HepG2 (cell line): ENCODE measurements around the gene UBE4A. TPM values are rescaled to one million over a fixed set of nuclear protein-coding genes. Genes with fewer than 3 reads are reported as not detected.

Source experiments
- GLMP ChIP-seq: sonication (generic); formaldehyde crosslinking; IDR thresholded peaks from 2 replicates; pipeline ENCODE4 v1.9.0; 2021; ENCODE audit warnings: missing genetic modification reagents, mild to moderate bottlenecking, borderline replicate concordance
- ZNF556 ChIP-seq: sonication (generic); formaldehyde crosslinking; IDR thresholded peaks from 2 replicates; pipeline ENCODE4 v1.4.0; 2020; ENCODE audit warnings: mild to moderate bottlenecking, missing genetic modification reagents, borderline replicate concordance
- ZNF614 ChIP-seq: IDR thresholded peaks from 2 replicates; pipeline ENCODE4 v1.6.1; 2018; ENCODE audit warnings: missing biosample characterization, missing genetic modification reagents, inconsistent platforms, borderline replicate concordance
- polyA plus RNA-seq, 8 experiments: library from polyadenylated mRNA; depleted of rRNA in 3 of 8; stranded (reverse) in 7 of 8; unstranded in 1 of 8; fragments of >200 nt; fragmentation: Illumina TruSeq in 4 of 8; extraction: Trizol in 4 of 8; gene quantifications; 2 replicates each; pipeline versions ENCODE4 v1.2.1 to v1.2.3, GENCODE V29; 2011 to 2016; ENCODE audit warnings: low read depth in 4 of 8, missing spikeins in 1 of 8, mixed read lengths in 1 of 8; ENCODE audit not compliant: insufficient read depth in 1 of 8
- small RNA-seq, 3 experiments: library from RNA; depleted of rRNA; stranded (forward); fragments of <200 nt; gene quantifications; one replicate each; pipeline ENCODE3, GENCODE V24; 2012; ENCODE audit warnings: low read depth in 2 of 3, low replicate concordance in 1 of 3; ENCODE audit not compliant: insufficient read length in 3 of 3, insufficient read depth in 2 of 3
- total RNA-seq, 5 experiments: library from RNA; depleted of rRNA; stranded (reverse); fragments of >200 nt; fragmentation: Illumina TruSeq; extraction: Trizol; gene quantifications; 2 replicates each; pipeline ENCODE4 v1.2.3, GENCODE V29; 2016; ENCODE audit warnings: low read depth in 1 of 5

The UBE4A gene
- total and polyA plus RNA-seq, 2 of the 13 experiments (the other 11 are each of a cell fraction or from before 2014, with no cell fraction given), result 15.1 to 32.7 TPM

DNA sequence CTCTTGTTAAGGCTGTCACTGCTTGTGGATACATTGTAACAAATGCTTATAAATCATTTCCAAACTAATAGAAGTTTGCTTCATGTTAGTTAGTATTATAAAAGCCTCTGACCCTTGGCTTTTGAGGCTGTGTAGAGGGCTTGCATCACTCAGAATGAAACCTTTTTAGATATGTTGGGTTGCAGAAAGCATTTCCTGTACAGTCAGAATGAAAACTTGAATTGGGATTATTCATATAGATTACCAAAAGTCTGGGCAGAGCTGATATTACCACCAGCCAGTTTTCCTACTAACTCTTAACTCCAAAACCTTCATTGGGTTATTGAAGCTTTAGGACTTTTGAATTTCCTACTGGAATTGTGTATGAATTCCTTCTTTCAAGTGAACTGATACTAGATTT lies 88.9 kb downstream of the UBE4A start (continued):
- TF ChIP-seq GLMP (CRISPR knock-in tag), result no peak
- TF ChIP-seq ZNF614 (CRISPR knock-in tag), result no peak
- no peak for TF ChIP-seq ZNF556 (CRISPR knock-in tag)

Small RNA genes lying within 50 kb of the gene (small RNA-seq; reads per million reads assigned to genes)
- gene AP001582.1, result 0 reads per million in 3 experiments

Other genes starting within 250 kb of the UBE4A start
- gene SCN4B, start 206.8 kb upstream of the UBE4A start, total RNA-seq (2016; rRNA removed; fragmentation: Illumina TruSeq; extraction: Trizol), result 0.04 TPM in 1 of 2 replicates, not detected in the other
- gene SCN4B, start 206.8 kb upstream of the UBE4A start, polyA plus RNA-seq (2011; rRNA removed), result 0.29 and 0.38 TPM in 2 replicates
- gene SCN2B, start 183.0 kb upstream of the UBE4A start, total RNA-seq (2016; rRNA removed; fragmentation: Illumina TruSeq; extraction: Trizol), result 0.02 TPM in 1 of 2 replicates, not detected in the other
- gene SCN2B, start 183.0 kb upstream of the UBE4A start, polyA plus RNA-seq (2011; rRNA removed), result 0.01 TPM in 2 replicates
- gene JAML, start 134.6 kb upstream of the UBE4A start, total RNA-seq (2016; rRNA removed; fragmentation: Illumina TruSeq; extraction: Trizol), result 3.3 and 3.8 TPM in 2 replicates
- gene JAML, start 134.6 kb upstream of the UBE4A start, polyA plus RNA-seq (2011; rRNA removed), result 2.0 and 2.8 TPM in 2 replicates
- gene MPZL3, start 107.2 kb upstream of the UBE4A start, total RNA-seq (2016; rRNA removed; fragmentation: Illumina TruSeq; extraction: Trizol), result 6.6 and 9.3 TPM in 2 replicates
- gene MPZL3, start 107.2 kb upstream of the UBE4A start, polyA plus RNA-seq (2011; rRNA removed), result 4.5 and 5.3 TPM in 2 replicates
- 16.6 and 27.9 TPM in 2 replicates for gene MPZL2, start 95.3 kb upstream of the UBE4A start, total RNA-seq (2016; rRNA removed; fragmentation: Illumina TruSeq; extraction: Trizol)
- 41.0 and 53.7 TPM in 2 replicates for gene MPZL2, start 95.3 kb upstream of the UBE4A start, polyA plus RNA-seq (2011; rRNA removed)
- gene CD3E, start 54.9 kb upstream of the UBE4A start, total RNA-seq (2016; rRNA removed; fragmentation: Illumina TruSeq; extraction: Trizol), result not detected in 2 replicates
- not detected in 2 replicates for gene CD3E, start 54.9 kb upstream of the UBE4A start, polyA plus RNA-seq (2011; rRNA removed)
- gene CD3D, start 16.9 kb upstream of the UBE4A start, total RNA-seq (2016; rRNA removed; fragmentation: Illumina TruSeq; extraction: Trizol), result 0.25 and 0.66 TPM in 2 replicates
- gene CD3D, start 16.9 kb upstream of the UBE4A start, polyA plus RNA-seq (2011; rRNA removed), result 6.6 and 7.2 TPM in 2 replicates
- not detected in 2 replicates for gene CD3G, start 15.3 kb upstream of the UBE4A start, total RNA-seq (2016; rRNA removed; fragmentation: Illumina TruSeq; extraction: Trizol)
- gene CD3G, start 15.3 kb upstream of the UBE4A start, polyA plus RNA-seq (2011; rRNA removed), result not detected in 2 replicates
- gene ATP5MG, start 42.0 kb downstream of the UBE4A start, total RNA-seq (2016; rRNA removed; fragmentation: Illumina TruSeq; extraction: Trizol), result 320 and 408 TPM in 2 replicates
- gene ATP5MG, start 42.0 kb downstream of the UBE4A start, polyA plus RNA-seq (2011; rRNA removed), result 209 and 260 TPM in 2 replicates
- 20.0 and 26.2 TPM in 2 replicates for gene KMT2A, start 76.9 kb downstream of the UBE4A start, total RNA-seq (2016; rRNA removed; fragmentation: Illumina TruSeq; extraction: Trizol)
- 12.4 and 12.7 TPM in 2 replicates for gene KMT2A, start 76.9 kb downstream of the UBE4A start, polyA plus RNA-seq (2011; rRNA removed)
- 0.40 TPM in 1 of 2 replicates, not detected in the other for gene TTC36, start 167.9 kb downstream of the UBE4A start, total RNA-seq (2016; rRNA removed; fragmentation: Illumina TruSeq; extraction: Trizol)
- gene TTC36, start 167.9 kb downstream of the UBE4A start, polyA plus RNA-seq (2011; rRNA removed), result 0.13 TPM in 1 of 2 replicates, not detected in the other
- 4.5 and 7.5 TPM in 2 replicates for gene TMEM25, start 171.6 kb downstream of the UBE4A start, total RNA-seq (2016; rRNA removed; fragmentation: Illumina TruSeq; extraction: Trizol)
- 17.2 and 23.4 TPM in 2 replicates for gene TMEM25, start 171.6 kb downstream of the UBE4A start, polyA plus RNA-seq (2011; rRNA removed)
- 15.4 and 23.9 TPM in 2 replicates for gene IFT46, start 206.3 kb downstream of the UBE4A start, total RNA-seq (2016; rRNA removed; fragmentation: Illumina TruSeq; extraction: Trizol)
- gene IFT46, start 206.3 kb downstream of the UBE4A start, polyA plus RNA-seq (2011; rRNA removed), result 9.3 and 9.8 TPM in 2 replicates
- 148 and 215 TPM in 2 replicates for gene ARCN1, start 212.8 kb downstream of the UBE4A start, total RNA-seq (2016; rRNA removed; fragmentation: Illumina TruSeq; extraction: Trizol)
- gene ARCN1, start 212.8 kb downstream of the UBE4A start, polyA plus RNA-seq (2011; rRNA removed), result 143 and 200 TPM in 2 replicates
- 9.9 and 13.8 TPM in 2 replicates for gene PHLDB1, start 248.0 kb downstream of the UBE4A start, total RNA-seq (2016; rRNA removed; fragmentation: Illumina TruSeq; extraction: Trizol)
- gene PHLDB1, start 248.0 kb downstream of the UBE4A start, polyA plus RNA-seq (2011; rRNA removed), result 14.2 and 18.3 TPM in 2 replicates